Mammary epithelial cell (primary cell): ENCODE data around the gene KRTAP19-4.

Experiments used
- EZH2 ChIP-seq: IDR thresholded peaks from 2 replicates; pipeline ENCODE4 v1.6.1; 2012; ENCODE audit warnings: low read length, inconsistent platforms, borderline replicate concordance
- TF ChIP-seq, protein P1 (sequence below), 2 donors: IDR thresholded peaks in 1 of 2; conservative IDR thresholded peaks in 1 of 2; 2 replicates each; pipeline ENCODE4 v1.5.1; 2011 to 2012; ENCODE audit warnings: inconsistent platforms in 2 of 2, low read length in 2 of 2, mild to moderate bottlenecking in 2 of 2, control low read depth in 1 of 2, low read depth in 1 of 2; ENCODE audit not compliant: insufficient read depth in 1 of 2; ENCODE audit errors: extremely low read depth in 1 of 2

DNA sequence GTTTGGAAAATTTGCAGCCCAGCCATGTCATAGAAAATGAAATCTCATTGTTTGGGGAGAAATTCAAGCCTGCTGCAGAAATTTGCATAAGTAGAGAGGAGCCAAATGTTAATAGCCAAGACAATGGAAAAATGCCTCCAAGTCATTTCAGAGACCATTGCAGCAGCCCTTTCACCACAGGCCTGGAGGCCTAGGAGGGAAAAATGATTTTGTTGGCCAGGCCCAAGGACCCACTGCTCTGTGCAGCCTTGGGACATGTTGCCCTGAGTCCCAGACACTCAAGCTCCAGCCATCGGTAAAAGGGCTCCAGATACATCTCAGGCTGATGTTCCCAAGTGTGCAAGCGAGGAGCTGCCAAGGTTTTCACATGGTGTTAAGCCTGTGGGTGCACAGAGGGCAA, 10.8 kb downstream of the KRTAP19-4 start:
- TF ChIP-seq, protein P1, sequence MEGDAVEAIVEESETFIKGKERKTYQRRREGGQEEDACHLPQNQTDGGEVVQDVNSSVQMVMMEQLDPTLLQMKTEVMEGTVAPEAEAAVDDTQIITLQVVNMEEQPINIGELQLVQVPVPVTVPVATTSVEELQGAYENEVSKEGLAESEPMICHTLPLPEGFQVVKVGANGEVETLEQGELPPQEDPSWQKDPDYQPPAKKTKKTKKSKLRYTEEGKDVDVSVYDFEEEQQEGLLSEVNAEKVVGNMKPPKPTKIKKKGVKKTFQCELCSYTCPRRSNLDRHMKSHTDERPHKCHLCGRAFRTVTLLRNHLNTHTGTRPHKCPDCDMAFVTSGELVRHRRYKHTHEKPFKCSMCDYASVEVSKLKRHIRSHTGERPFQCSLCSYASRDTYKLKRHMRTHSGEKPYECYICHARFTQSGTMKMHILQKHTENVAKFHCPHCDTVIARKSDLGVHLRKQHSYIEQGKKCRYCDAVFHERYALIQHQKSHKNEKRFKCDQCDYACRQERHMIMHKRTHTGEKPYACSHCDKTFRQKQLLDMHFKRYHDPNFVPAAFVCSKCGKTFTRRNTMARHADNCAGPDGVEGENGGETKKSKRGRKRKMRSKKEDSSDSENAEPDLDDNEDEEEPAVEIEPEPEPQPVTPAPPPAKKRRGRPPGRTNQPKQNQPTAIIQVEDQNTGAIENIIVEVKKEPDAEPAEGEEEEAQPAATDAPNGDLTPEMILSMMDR (conservative IDR thresholded peaks at IDR 0.05 in 1 of 2, IDR thresholded peaks at IDR 0.05 in 1 of 2; ENCODE audit: extremely low read depth in 1 of 2, insufficient read depth in 1 of 2, low read depth in 1 of 2, low read length in 2 of 2) = no peak
- no peak for TF ChIP-seq EZH2
